Stimulated activated naive CD8-positive, alpha-beta T cell treated with anti-CD3 and anti-CD28 coated beads, Interleukin-15, Interleukin-2, amounts not matched to agents 100 U/mL and 50 U/mL, for 24 hours (primary cell): ENCODE results near the gene TMEM94.
"Not testable (repeated sequence)": the region's sequence is repeated elsewhere in the genome, so short reads cannot be mapped to it uniquely, and the experiment has no call there.

Source experiments
- ATAC-seq: fragments of 150-1000 bp; cut with Tn5 transposase; one replicate; pipeline ENCODE4 v1.10.0; 2021
- DNase-seq: peaks from one replicate; pipeline ENCODE4 v3.0.0; 2021

TMEM94 gene

DNA sequence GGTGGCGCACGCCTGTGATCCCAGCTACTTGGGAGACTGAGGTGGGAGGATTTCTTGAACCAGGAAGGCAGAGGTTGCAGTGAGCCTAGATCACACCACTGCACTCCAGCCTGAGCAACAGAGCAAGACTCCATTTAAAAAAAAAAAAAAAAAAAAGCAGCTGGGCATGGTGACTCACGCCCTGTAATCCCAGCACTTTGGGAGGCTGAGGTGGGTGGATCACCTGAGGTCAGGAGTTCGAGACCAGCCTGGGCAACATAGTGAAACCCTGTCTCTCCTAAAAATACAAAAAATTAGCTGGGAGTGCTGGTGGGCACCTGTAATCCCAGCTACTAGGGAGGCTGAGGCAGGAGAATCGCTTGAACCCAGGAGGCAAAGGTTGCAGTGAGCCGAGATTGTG, 10.5 kb upstream of the TMEM94 start:
- DNase-seq, ATAC-seq: not testable (repeated sequence)

DNA sequence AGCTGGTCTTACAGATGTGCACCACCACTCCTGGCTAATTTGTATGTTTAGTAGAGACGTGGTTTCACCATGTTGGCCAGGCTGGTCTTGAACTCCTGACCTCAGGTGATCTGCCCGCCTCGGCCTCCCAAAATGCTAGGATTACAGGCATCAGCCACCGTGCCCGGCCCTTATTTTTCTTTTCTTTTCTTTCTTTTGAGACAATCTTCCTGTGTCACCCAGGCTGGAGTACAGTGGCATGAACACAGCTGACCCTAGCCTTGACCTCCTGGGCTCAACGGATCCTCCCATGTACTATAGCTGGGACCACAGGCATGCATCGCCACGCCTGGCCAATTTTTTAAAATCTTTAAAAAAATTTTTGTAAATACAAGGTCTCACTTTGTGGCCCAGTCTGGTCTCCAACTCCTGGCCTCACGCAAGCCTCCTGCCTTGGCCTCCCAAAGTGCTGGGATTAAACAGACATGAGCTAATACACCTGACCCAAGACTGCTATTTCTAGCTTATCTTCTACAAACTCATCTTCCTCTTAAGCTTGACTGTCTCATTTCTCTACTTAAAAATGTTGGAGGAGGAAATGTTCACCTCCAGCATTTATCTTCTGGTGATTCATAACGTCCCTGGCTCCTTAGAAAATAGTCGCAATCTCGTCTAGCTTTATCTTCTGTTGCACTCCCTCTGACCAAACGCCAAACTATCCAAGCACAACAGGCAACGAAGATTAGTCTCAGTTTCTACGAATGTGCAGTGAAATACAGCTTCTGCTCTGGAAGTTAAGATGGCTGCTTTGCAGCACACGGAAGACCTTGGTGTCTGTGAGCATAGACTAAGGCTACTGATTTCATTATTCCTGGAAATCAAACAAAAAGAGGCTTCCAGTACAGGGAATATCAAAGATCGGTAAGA, 8.2 kb upstream of the TMEM94 start:
- DNase-seq (no peak), ATAC-seq (no peak)

DNA sequence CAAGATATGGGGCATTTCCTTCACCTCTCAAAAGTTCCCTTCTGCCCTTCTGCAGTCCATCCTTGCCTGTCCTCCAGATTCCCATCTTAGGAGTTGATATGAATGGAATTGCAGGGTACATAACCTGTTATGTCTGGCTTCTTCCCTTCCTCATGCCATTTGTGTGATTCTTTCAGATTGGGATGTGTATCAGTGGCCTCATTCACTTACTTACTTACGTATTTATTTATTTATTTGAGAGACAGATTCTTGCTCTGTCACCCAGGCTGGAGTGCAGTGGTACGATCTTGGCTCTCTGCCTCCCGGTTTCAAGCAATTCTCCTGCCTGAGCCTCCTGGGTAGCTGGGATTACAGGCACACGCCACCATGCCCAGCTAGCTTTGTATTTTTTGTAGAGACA, 6.2 kb upstream of the TMEM94 start:
- DNase-seq, result no peak

DNA sequence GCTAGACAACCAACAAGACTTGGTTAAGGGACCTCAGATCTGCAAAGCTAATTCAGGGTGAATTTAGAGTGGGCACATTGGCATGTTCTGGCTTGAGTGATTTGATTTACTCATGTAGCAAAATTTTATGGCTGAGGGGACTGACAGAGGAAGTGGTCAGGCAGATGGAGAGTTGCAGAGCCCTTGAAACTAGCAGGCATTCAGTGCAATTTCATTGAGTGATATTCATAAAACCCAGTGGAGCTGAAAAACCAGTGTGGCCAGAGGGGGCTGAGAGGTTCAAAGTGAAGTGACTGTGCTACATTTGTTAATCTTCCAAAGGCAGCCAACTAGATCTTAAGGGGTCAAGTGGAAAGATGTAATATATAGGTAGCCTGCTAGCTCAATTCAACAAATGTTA, 2.2 kb upstream of the TMEM94 start:
- DNase-seq, result no peak
- ATAC-seq, result no peak

More for the DNA sequence above, 6.2 kb upstream of the TMEM94 start:
- no peak for ATAC-seq

DNA sequence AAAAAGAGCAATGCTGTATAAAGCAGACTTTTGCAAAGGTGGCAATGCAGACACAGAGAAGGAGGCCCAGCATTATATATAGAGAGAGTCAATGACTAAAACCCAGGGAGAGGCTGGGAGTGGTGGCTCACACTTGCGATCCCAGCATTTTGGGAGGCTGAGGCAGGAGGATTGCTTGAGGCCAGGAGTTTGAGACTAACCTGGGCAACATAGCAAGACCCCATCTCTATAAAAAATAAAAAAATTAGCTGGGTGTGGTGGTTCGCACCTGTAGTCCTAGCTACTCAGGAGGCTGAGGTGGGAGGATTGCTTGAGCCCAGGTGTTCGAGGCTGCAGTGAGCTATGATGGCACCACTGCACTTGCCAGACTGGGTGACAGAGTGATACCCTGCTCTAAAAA, 1.8 kb upstream of the TMEM94 start:
- DNase-seq, ATAC-seq: not testable (repeated sequence)

DNA sequence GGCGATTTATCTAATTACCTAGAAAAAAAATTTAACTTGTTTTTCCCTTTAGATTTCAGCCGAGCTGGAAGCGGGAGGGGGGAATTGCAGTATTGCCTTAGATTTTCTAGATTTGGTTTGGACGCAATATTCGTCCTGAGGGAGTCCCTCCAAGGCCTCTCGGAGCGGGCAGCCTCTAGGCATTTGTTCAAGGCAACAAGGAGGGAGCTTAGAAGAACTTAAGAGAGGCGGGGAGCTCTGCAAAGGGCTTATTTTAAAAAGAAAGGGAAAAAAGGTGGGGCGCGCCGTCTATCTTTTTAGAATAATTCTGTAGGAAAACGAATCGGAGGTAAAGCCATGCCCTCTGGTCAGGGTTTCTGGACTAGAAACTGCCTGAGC, 407 bp upstream of the TMEM94 start:
- ATAC-seq (peak; percentile 9), DNase-seq (no peak)

DNA sequence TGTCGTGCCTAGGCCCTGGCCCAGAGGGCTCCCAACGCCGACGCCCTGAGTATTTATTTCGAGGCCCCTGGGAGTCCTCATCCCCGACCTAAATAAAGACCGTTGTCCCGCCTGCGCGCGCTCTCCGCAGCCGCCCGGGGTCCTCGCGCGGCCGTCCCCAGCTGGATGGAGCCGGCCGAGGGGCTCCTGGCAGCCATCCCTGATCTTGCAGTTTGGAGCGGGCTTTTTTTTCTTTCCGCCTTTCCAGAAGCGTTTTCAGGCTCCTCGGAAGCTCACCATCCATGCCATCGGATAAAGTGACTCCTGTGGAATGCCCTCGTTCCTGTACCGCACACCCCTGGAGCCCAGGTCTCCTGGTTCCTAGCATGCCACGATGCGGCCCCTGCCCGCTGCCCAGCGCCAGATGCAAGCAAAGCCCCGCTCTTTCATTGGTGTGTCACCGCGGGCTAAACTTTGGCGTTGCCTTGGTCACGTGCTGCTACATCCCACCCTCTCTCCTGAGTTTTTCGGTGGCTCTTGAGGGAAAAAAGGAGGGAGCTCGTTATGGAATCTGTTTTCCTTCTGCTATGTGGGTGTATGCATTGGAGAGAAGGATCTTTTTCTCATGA, 716 bp downstream of the TMEM94 start:
- no peak for ATAC-seq
- peak; percentile 25 for DNase-seq

DNA sequence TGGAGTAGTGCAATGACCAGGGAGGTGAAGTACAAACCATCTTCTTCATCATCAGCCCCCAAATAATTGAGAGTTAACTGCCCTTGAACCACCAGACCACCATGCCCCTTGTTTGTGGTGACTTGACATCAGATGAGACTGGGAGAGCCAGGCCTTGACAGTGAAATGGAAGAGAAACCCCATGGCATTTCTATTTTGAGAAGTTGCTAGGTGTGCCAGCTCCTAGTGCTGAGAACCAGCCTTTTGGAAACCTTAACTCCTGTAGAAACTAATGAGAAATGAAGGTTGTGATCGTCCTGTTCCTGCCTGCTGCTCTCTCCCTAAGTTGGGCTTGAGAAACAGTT, 2.8 kb downstream of the TMEM94 start:
- ATAC-seq (no peak), DNase-seq (no peak)

DNA sequence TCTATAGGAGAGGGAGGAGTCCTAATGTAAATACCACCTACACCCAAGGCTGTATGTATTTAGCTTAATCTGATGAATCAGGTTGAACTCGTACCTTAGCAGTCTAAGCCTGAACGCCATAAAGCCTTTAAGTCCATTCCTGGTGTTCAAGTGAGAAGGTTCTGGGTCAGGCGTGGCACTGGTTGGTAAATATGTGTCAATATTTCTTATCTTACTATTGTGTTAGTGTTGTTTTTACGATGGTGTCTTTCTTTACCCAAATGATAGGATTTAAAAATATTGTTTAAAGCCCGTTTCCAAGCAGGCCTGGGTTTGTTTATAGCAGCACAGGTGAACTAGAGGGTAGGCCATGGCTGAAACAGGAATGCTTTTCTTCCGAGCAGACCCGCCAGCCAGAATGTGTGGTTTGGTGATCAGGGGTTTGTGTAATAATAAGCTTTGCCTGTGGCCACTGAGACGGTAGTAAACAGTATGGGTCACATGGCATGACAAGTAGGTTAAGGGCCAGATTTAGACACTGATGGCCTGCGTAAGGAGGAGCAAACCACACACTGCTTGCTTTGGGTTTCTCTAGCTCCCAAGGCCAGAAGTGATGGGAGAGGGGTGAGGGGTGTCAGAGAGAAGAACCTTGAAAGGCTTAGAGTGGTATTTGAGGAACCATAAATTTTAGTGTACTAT, 3.3 kb downstream of the TMEM94 start:
- DNase-seq (no peak), ATAC-seq (no peak)

DNA sequence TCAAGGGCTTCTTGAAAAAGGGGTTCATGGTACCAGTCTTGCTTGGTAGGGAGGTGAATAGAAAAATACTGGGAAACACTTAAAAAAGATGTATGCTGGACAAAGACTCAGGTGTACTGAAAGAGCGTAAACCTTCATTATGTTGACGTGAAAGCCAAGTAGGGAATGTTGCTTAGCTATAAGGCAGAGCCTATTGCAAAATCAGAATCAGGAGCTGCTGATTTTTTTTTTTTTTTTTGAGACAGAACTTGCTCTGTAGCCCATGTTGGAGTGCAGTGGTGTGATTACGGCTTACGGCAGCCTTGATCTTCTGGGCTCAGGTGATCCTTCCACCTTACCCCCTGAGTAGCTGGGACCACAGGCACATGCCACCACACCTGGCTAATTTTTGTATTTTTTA, 3.9 kb downstream of the TMEM94 start:
- DNase-seq, result no peak
- ATAC-seq, result no peak

DNA sequence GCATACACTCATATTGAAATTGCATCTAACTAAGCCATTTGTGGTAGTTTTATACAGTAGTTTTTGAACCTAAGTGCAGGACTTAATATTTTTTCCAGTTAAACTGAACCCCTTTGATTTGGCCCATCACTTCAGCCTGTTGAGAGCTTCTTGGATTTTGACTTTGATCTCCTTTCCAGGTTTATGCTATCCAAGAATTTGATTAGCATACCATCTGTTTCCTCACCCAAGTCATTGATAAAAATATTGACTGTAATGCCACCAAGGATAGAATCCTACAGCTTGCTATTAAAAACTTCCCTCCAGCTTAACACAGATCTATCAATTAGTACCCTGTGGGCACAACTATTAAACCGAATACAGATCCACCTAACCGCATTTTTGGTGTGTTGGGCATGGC, 7.2 kb downstream of the TMEM94 start:
- DNase-seq (no peak), ATAC-seq (no peak)

DNA sequence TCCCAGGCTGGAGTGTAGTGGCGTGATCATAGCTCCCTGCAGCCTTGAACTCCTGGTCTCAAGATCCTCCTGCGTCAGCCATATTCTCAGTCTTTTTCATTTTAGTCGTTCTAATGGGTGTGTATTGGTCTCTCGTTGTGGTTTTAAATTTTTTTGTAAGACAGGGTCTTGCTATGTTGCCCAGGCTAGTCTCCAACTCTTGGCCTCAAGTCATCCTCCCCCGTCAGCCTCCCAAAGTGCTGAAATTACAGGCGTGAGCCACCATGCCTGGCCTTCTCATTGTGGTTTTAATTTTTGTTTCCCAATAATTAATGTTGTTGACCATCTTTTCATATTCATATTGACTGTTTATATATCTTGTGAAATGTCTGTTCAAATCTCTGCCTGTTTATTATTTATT, 8.6 kb downstream of the TMEM94 start:
- no peak for ATAC-seq
- DNase-seq, result no peak

DNA sequence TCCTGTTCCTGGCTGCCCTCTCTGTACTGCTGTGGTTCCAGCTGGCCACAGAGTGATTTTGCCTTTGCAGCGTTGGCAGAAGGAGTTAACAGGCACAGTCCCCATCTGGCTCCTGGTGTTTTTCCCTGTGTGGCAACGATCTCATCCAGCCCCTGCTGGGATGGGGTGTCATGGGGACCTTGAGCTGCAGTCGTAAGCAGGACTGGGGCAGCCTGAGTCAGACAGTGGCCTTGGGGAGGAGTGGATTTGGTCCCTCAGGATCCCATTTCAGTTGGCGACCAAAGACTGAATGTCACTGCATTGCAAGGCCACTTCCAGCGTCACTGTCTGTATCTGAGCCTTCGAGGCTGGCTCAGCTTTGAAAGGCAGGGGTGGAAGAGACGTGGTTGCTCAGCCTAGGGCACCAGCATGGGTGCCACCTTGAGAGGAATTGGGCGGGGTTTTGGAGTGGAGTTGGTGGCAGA, 11.9 kb downstream of the TMEM94 start:
- no peak for DNase-seq
- ATAC-seq, result no peak

DNA sequence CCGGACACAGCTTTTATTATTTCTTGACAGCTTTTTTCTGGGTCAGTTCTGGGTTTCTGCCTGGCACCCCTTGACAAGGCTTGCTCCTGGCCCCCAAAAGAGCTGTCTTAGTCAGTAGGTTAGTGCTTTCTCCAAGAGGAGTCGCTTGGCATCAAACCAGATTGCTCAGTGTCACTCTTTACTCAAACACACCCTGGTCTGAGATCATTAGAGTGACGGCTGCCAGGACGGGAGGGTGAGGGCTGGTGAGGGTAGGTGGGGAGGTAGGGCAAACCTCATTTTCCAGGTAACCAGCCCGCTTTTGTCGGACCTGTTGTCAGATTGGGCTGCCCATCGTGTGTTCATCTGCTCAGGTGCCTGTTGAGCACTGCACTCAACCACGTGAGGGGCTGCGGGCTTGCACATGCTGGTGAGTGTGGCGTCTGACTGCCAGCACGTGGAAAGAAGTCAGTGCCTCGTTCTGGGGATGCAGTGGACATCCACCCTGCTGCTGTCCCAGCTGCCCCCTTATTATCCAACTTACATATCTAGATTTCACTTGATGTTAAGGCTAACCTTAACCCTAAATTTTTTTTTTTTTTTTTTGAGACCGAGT, 12.4 kb downstream of the TMEM94 start:
- ATAC-seq (no peak), DNase-seq (no peak)

DNA sequence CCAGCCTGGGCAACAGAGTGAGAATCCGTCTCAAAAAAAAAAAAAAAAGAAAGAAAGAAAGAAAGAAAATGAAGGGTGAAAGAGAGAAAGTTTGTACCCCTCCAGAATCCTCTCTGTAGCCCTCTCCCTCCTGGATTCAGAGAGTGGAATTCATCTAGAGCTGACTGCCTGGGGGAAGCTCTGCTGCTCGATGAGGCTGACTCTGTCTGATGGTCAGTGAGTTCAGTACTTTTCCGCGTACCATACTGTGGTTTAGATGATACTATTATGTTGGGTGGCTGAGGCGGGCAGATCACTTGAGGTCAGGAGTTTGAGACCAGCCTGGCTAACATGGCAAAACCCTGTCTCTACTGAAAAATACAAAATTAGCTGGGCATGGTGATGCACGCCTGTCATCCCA, 14.8 kb downstream of the TMEM94 start:
- ATAC-seq (no peak), DNase-seq (no peak)

DNA sequence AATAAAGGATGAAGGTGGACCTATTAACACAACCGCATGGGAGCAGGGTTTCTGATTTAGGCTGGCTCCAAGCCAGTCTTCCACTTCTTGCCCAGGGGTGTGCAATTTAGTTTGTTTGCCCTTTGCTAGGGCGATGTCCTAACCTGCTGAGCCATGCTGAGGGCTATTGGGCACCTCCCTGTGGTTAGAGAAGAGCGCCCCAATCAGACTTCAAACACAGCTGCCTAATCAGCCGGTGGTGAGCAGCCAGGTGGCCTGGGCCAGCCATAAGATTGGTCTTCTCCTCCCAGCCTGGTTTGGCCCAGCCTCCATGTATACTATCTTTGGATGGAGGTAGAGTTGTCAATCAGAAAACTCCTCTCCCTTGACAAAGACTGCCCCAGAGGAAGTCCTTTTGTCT, 15.7 kb downstream of the TMEM94 start:
- DNase-seq (no peak), ATAC-seq (no peak)

DNA sequence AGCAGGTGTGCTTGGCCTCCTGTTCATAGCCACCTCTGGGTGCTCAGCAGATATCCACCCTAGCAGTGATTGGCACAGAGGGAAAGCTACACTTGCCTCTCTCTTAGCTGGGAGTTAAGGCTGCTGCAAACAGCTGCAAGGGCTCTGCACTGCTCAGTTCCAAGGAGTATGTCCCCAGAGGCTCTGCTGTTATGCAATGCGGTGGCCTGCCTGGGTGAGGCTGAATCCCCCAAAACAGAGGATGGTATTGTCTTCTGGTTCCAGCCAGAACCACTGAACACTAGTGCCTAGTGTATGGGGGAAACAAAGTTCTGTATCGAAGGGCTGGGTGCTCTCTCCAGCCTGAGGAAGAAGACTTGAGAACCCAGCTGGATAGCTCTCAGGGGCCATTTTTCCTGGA, 16.8 kb downstream of the TMEM94 start:
- ATAC-seq, result no peak

DNA sequence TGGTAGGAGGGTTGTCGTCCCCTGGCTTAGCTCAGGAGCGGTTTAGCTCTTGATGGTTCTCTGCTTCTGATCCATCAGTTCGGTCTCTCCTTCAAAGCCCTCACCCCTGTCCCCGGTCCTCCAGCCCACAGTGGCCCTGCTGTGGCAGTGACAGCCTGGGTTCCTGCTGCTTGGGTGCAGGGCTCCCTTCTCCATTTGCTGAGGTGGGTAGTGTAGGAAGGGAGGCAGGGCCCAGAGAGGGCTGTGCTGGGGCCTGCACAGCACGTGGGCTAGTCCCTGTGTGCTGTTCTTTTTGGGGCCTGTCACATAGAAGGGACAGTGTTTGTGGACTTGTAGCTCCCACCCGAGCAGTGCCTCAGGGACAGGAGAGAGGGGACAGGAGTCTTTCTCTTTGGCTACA, 18.3 kb downstream of the TMEM94 start:
- DNase-seq (no peak), ATAC-seq (no peak)

More for the DNA sequence above, 16.8 kb downstream of the TMEM94 start:
- no peak for DNase-seq

DNA sequence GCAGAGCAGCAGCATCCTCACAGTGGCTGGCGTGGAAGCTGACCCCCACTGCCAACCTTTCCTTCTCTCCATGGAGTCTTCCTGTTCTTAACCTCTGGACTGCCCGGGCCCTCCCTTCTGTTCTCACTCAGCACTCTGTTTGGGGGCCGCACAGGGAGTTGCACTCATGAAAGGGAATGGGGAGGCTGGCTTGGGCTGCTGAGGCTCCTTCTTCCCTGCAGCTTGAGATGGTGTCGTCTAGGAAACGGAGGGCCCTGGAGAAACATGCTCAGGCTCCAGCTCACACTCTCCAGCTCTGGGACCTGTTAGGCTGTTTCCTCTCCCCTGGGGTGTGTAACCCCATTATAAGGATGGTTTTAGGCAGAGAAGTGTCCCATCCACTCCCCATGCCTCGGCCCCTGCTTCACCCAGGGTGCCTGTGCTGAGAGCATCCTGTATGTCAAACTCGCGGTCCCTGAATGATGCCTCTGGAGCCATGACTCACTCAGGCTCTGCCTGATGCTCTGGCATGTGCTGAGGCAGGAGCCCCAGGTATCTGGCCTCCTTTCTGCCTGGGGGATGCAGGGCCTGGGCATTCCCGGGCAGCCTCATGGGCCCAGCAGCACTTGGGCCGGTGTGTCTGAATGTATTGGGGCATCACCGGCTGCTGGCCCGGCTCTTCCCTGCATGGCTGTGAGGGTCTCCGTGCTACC, 18.9 kb downstream of the TMEM94 start:
- DNase-seq (no peak), ATAC-seq (no peak)

DNA sequence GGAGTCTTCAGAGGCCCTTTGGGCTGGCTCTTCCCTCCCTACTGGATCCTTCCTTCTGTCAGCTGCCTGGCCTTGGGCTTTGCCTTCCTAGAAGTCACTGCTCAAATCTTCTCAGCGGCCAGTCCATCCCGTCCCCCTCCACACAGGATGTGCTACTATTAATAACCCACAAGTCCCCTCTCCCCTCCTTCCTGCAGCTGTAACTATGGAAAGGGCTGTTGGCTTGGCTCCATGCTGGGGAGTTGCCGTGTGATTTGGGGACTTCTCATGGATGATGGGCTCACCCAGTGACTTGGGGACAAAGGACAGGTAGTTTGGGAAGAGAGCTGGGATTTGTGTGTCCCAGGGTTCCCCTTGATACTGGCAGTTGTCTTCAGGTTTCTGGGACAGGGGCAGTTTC, 19.4 kb downstream of the TMEM94 start:
- DNase-seq (no peak), ATAC-seq (no peak)

DNA sequence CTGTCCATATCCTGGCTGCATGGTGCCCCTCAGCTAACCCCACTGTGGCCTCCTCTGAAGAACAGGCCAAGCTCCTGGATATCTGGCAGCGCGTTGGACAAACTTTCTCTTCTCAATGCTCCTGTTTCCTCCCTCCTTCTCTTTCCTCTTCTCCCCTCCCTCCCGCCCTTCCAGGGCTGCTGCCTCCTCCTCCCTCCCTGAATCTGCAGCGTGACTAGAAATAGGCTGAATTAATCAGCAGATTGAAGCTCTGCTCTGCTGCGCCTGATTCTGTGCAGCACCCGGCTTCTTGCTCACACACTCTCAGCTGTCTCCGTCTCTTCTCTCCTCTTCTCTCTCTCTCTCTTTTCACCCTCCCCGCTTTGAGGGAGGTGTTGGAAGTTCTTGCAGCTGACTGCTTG, 19.8 kb downstream of the TMEM94 start:
- DNase-seq, result no peak
- ATAC-seq, result no peak

DNA sequence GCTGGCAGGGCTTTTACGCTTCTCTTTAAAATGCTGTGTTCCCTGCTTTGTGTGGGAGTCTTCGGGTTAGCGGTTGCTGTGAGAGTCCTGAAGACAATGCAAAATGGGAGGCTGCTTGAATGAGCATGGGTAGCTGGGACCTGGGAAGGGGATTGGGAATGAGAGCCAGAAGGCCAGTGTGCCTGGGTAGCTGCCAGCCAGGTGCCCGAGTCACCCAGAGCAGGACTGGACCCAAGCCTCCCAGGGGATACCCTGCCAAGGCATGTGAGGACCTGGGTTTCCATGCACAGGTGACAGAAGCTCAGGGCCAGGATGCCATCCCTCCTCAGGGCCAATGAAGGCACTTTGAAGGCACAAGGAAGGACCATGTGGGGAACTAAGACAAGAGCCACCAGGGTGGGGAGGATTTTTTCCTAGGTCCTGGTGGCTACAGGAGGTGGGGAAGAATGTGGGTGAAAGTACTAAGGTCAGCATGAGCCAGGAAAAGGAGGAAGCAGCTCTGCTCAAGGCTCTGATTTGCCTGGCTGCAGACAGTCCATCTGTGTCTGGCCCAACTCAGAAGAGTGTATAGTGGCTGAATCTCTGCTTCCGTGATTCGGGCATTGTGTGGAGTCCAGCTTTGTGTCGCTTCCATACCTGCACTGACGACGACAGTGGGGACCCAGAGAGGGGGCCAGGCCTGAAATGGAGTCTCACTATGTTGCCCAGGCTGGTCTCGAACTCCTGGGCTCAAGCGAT, 20.5 kb downstream of the TMEM94 start:
- DNase-seq (no peak), ATAC-seq (no peak)
